Measurements from ENCODE around the gene NT5DC3.

The NT5DC3 gene

GRCh38 chr12:103875666-103876065 lies 34.6 kb upstream of the NT5DC3 start:
- DNase-seq (ENCODE audit: low spot score) = no peak
- in situ Hi-C loops (cut with MboI; ENCODE audit: low sequenced_read_pairs, unreplicated experiment) = no loop called here
- no peak for TF ChIP-seq CTCF (IDR thresholded peaks at IDR 0.05; ENCODE audit: borderline replicate concordance, control extremely low read depth, extremely low read depth, insufficient read depth, missing control alignments)

- in situ Hi-C loops (cut with MboI; ENCODE audit: low sequenced_read_pairs, unreplicated experiment) = no loop called here
- no peak for TF ChIP-seq CTCF (IDR thresholded peaks at IDR 0.05; ENCODE audit: borderline replicate concordance, control extremely low read depth, extremely low read depth, insufficient read depth, missing control alignments)
- no peak for DNase-seq (ENCODE audit: low spot score)
These were observed 27.2 kb upstream of the NT5DC3 start for GRCh38 chr12:103868215-103868614.

- no peak for TF ChIP-seq CTCF (IDR thresholded peaks at IDR 0.05; ENCODE audit: borderline replicate concordance, control extremely low read depth, extremely low read depth, insufficient read depth, missing control alignments)
- in situ Hi-C loops (cut with MboI; ENCODE audit: low sequenced_read_pairs, unreplicated experiment) = no loop called here
- DNase-seq (ENCODE audit: low spot score) = no peak
These were observed 24.2 kb upstream of the NT5DC3 start for GRCh38 chr12:103865151-103865730.

- in situ Hi-C loops (cut with MboI; ENCODE audit: low sequenced_read_pairs, unreplicated experiment) = no loop called here
- DNase-seq (ENCODE audit: low spot score) = no peak
- TF ChIP-seq CTCF (IDR thresholded peaks at IDR 0.05; ENCODE audit: borderline replicate concordance, control extremely low read depth, extremely low read depth, insufficient read depth, missing control alignments) = no peak
These were observed 23.7 kb upstream of the NT5DC3 start for GRCh38 chr12:103864710-103865109.

GRCh38 chr12:103858953-103859601 lies 18.0 kb upstream of the NT5DC3 start:
- DNase-seq (ENCODE audit: low spot score) = no peak
- in situ Hi-C loops (cut with MboI; ENCODE audit: low sequenced_read_pairs, unreplicated experiment) = no loop called here
- TF ChIP-seq CTCF (IDR thresholded peaks at IDR 0.05; ENCODE audit: borderline replicate concordance, control extremely low read depth, extremely low read depth, insufficient read depth, missing control alignments) = no peak

GRCh38 chr12:103858335-103858734 lies 17.3 kb upstream of the NT5DC3 start:
- DNase-seq (ENCODE audit: low spot score) = no peak
- TF ChIP-seq CTCF (IDR thresholded peaks at IDR 0.05; ENCODE audit: borderline replicate concordance, control extremely low read depth, extremely low read depth, insufficient read depth, missing control alignments) = no peak
- in situ Hi-C loops (cut with MboI; ENCODE audit: low sequenced_read_pairs, unreplicated experiment) = no loop called here
